ENCODE results near the gene DBI.

DBI gene

DNA sequence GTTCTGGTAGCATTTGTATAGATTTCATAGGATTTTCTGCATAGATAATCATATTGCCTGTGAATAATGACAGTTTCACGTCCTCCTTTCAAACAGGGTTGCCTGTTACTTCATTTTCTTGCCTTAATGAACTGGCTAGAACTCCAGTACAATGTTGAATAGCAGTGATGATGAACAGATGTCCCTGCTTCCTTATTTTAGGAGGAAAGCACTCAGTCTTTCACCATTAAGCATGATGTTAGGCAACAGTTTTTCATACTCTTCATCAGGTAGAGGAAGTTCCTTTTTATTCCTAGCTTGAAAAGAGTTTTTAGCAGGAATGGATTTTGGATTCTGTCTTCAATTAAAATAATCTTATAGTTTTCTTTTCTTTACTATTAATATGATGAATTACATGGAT is 39.8 kb upstream of the DBI start:
- Mint-ChIP-seq H3K27ac (no peak overlapping the region), H3K4me1 (no peaks in the 10 kb centered on the region), H3K4me3 (no peak overlapping the region), H3K9me3 (no peaks in the 10 kb centered on the region), H3K36me3 (ENCODE audit: low read depth) (no peaks in the 10 kb centered on the region), H3K27me3 (ENCODE audit: low read depth) (no peaks in the 10 kb centered on the region)
- TF ChIP-seq, protein P1, sequence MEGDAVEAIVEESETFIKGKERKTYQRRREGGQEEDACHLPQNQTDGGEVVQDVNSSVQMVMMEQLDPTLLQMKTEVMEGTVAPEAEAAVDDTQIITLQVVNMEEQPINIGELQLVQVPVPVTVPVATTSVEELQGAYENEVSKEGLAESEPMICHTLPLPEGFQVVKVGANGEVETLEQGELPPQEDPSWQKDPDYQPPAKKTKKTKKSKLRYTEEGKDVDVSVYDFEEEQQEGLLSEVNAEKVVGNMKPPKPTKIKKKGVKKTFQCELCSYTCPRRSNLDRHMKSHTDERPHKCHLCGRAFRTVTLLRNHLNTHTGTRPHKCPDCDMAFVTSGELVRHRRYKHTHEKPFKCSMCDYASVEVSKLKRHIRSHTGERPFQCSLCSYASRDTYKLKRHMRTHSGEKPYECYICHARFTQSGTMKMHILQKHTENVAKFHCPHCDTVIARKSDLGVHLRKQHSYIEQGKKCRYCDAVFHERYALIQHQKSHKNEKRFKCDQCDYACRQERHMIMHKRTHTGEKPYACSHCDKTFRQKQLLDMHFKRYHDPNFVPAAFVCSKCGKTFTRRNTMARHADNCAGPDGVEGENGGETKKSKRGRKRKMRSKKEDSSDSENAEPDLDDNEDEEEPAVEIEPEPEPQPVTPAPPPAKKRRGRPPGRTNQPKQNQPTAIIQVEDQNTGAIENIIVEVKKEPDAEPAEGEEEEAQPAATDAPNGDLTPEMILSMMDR (IDR thresholded peaks at IDR 0.05; ENCODE audit: unreplicated experiment in 3 of 3) = no peak

DNA sequence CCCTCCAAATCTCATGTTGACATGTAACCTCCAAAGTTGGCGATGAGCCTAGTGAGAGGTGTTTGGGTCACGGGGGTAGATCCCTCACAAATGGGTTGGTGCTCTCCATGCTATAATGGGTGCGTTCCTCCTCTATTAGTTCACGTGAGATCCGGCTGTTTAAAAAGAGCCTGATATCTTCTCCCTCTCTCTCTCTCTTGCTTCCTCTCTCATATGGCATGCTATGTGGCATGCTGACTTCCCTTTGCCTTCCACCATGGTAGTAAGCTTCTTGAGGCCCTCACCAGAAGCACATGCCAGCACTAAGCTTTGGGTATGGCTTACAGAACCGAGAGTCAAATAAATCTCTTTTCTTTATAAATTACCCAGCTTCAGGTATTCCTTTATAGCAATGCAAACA is 39.3 kb upstream of the DBI start:
- H3K27me3 Mint-ChIP-seq (ENCODE audit: low read depth) = no peaks in the 10 kb centered on the region
- no peaks in the 10 kb centered on the region for H3K4me1 Mint-ChIP-seq
- H3K36me3 Mint-ChIP-seq (ENCODE audit: low read depth) = no peaks in the 10 kb centered on the region
- TF ChIP-seq, protein P1 (IDR thresholded peaks at IDR 0.05; ENCODE audit: unreplicated experiment in 3 of 3) = no peak
- no peaks in the 10 kb centered on the region for H3K9me3 Mint-ChIP-seq
- H3K4me3 Mint-ChIP-seq = no peak overlapping the region
- H3K27ac Mint-ChIP-seq = no peak overlapping the region

DNA sequence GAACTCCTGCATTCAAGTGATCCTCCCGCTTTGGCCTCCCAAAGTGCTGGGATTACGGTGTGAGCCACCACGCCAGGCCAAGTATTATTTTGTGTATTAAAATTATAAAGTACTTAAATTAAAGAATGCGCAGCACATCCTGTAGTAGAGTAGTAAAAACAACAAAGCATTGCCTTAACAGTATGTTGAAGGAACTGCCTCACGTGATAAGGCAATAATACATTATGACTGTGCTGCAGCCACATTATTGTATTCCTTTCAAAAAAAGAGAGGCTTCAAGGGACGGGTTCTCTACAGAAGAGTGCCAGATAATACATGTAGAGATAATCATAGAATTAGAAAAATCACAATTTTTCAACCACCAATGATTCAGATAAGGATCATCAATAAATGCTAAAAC is 33.8 kb upstream of the DBI start:
- Mint-ChIP-seq H3K4me3 (no peak overlapping the region), H3K36me3 (ENCODE audit: low read depth) (no peaks in the 10 kb centered on the region), H3K27ac (no peak overlapping the region), H3K4me1 (no peaks in the 10 kb centered on the region), H3K27me3 (ENCODE audit: low read depth) (no peaks in the 10 kb centered on the region), H3K9me3 (no peaks in the 10 kb centered on the region)
- TF ChIP-seq, protein P1 (IDR thresholded peaks at IDR 0.05; ENCODE audit: unreplicated experiment in 3 of 3) = no peak

DNA sequence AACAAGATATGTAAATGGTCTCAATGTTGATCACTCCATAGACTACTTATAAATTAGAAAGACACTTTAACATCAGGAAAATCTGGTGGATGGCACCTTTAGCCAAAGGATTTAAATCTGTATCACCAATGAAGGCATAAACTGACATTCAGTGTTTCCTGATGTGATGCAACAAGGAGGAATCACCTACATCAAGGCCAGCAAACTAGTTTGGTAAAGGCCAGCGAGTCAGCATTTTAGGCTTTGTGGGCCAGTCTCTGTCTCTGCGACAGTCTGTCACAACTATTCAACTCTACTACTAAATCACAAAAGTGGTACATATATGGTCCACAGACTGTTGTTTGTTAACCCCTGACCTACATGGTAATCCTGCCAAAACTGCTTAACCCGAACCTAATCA is 33.4 kb upstream of the DBI start:
- TF ChIP-seq, protein P1 (IDR thresholded peaks at IDR 0.05; ENCODE audit: unreplicated experiment in 3 of 3) = no peak
- Mint-ChIP-seq H3K36me3 (ENCODE audit: low read depth) (no peaks in the 10 kb centered on the region), H3K4me1 (no peaks in the 10 kb centered on the region), H3K9me3 (no peaks in the 10 kb centered on the region), H3K27me3 (ENCODE audit: low read depth) (no peaks in the 10 kb centered on the region), H3K27ac (no peak overlapping the region), H3K4me3 (no peak overlapping the region)

DNA sequence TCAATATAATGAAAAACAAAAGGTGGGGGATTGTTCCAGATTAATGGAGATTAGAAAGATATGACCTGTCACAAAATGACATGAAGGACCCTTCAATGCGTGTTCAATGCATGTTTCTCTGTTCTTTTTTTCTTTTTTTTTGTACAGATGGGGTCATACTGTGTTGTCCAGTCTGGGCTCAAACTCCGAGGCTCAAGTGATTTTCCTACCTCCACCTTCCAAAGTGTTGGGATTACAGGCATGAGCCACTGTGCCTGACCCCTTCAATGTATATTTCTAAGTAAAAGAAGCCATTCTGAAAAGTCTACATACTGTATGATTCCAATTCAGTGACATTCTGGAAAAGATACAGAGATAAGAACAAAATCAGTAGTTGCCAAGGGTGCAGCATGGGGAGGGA is 32.9 kb upstream of the DBI start:
- Mint-ChIP-seq H3K9me3 (no peaks in the 10 kb centered on the region), H3K27me3 (ENCODE audit: low read depth) (no peaks in the 10 kb centered on the region)
- TF ChIP-seq, protein P1 (IDR thresholded peaks at IDR 0.05; ENCODE audit: unreplicated experiment in 3 of 3) = no peak

DNA sequence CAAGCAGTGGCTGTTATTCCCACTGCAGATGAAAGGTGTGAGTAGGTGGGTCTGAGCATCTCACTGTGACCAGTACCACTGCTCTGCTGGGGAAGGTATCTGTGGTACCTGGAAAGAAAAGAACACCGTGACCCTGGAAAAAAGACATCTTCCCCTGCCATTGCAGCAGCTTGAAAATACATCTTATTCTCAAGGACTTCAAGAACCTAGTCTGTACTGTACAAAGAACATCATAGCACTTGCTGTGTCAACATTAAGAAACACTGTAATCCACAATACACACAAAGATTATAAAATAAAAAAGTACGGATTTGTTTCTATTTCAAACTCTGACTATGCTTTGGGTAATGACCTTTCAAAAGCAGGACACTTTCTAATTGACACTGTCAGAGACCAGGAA is 29.0 kb upstream of the DBI start:
- Mint-ChIP-seq H3K27ac (no peak overlapping the region), H3K36me3 (ENCODE audit: low read depth) (no peaks in the 10 kb centered on the region), H3K4me3 (no peak overlapping the region), H3K4me1 (no peaks in the 10 kb centered on the region), H3K27me3 (ENCODE audit: low read depth) (no peaks in the 10 kb centered on the region), H3K9me3 (no peaks in the 10 kb centered on the region)
- TF ChIP-seq, protein P1 (IDR thresholded peaks at IDR 0.05; ENCODE audit: unreplicated experiment in 3 of 3) = no peak

More for the DNA sequence above, 32.9 kb upstream of the DBI start:
- no peak overlapping the region for H3K27ac Mint-ChIP-seq
- H3K4me3 Mint-ChIP-seq = no peak overlapping the region
- H3K36me3 Mint-ChIP-seq (ENCODE audit: low read depth) = no peaks in the 10 kb centered on the region
- no peaks in the 10 kb centered on the region for H3K4me1 Mint-ChIP-seq
